ENCODE measurements around the gene MMP23B. TPM values are rescaled to one million over a fixed set of nuclear protein-coding genes. Genes with fewer than 3 reads are reported as not detected.
"Not testable (repeated sequence)": the region's sequence is repeated elsewhere in the genome, so short reads cannot be mapped to it uniquely, and the experiment has no call there.

Gene MMP23B
- total and polyA plus RNA-seq, 11 donors, result 10.4 to 128 (median 59.0) TPM

GRCh38 chr1:1591452-1591851, 40.5 kb upstream of the MMP23B start:
- Histone ChIP-seq H3K27me3 (peaks cover 0 to 24% (median 0%) of the 10 kb centered on the region in 9 donors), H3K4me3 (no peak overlapping the region), H3K9me3 (no peaks in the 10 kb centered on the region), H3K4me1 (no peaks in the 10 kb centered on the region), H3K36me3 (no peaks in the 10 kb centered on the region), H3K27ac (no peak overlapping the region)
- no peak for ATAC-seq
- TF ChIP-seq POLR2A (IDR thresholded peaks at IDR 0.05) (no peak), CTCF (IDR thresholded peaks at IDR 0.05) (no peak)
- no peak for DNase-seq
- WGBS, 4 donors, result 87 to 95% (median 89%) methylated on average over 12 to 13 of the region's 13 CpGs
- intact Hi-C loops (cut with DNase I), result no loop called here

DNA sequence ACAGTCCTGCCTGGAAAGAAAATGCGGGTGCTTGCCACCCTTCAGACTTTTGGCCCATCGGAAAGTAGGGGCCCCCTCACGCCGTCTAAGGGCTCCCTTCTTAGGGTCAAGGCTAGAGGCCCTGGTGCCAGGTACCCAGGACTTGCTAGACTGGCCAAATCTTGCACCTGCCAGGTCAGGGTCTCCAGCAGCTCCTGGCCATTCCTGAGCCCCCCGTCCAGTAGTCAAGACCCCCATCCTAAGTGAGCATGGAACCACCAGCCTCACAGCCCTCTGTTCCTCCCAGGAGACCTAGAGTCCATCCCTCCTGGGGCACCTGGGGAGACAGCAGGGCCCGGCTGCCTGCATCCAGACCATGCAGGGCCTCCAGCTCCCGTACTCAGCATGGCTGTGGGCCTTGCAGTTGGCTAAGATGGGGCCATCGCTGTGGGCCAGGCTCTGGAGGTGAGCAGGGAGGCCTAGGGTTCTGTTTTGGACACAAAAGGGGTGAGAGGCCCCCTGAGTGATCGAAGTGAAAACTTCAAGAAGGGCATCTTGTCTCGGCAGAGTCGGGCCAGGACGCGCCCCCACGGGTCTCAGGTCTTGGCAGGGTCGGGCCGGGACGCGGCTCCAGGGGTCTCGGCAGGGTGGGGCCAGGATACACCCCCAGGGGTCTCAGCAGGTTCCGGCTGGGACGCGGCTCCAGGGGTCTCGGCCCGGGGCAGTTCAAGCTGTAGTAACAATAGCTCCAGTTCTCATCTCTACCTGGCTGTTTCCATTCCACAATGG, 38.0 kb upstream of the MMP23B start:
- 79 to 88% (median 82%) methylated on average over 16 to 24 of the region's 24 CpGs for WGBS, 4 donors
- Histone ChIP-seq H3K9me3 (no peaks in the 10 kb centered on the region), H3K27me3 (peaks cover 0 to 33% (median 6%) of the 10 kb centered on the region in 9 donors), H3K4me1 (peaks cover 0 to 16% (median 5%) of the 10 kb centered on the region in 12 donors), H3K36me3 (no peaks in the 10 kb centered on the region), H3K27ac (no peak overlapping the region), H3K4me3 (no peak overlapping the region)
- intact Hi-C loops (cut with DNase I), result no loop called here
- no peak for DNase-seq
- TF ChIP-seq CTCF (IDR thresholded peaks at IDR 0.05), result no peak
- TF ChIP-seq POLR2A (IDR thresholded peaks at IDR 0.05), result no peak
- no peak for ATAC-seq

DNA sequence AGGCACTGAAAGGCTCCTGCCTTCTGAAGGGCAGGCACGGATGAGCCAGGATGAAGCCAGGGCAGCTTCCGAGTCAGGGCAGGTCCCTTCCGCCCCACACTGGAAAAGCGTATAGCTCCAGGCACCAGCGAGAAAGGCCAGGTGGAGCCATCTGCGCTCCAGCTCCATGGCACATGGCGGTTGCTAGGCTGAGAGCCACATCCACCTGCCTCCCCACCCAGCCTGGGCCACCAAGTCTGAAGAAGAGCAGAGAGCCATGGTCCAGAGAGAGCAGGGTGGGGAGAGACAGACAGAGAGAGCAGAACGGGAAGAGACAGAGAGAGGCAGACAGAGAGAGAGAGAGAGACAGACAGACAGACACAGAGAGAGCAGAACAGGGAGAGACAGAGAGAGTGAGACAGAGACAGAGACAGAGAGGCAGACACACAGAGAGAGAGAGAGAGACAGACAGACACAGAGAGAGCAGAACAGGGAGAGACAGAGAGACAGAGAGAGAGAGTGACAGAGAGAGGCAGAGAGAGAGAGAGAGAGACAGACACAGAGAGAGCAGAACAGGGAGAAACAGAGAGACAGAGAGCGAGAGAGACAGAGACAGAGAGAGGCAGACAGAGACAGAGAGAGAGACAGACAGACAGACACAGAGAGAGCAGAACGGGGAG, 37.2 kb upstream of the MMP23B start:
- no peak for ATAC-seq
- Histone ChIP-seq H3K27ac (no peak overlapping the region), H3K4me1 (peaks cover 0 to 22% (median 6%) of the 10 kb centered on the region in 12 donors), H3K9me3 (no peaks in the 10 kb centered on the region), H3K27me3 (peaks cover 0 to 37% (median 7%) of the 10 kb centered on the region in 9 donors), H3K4me3 (no peak overlapping the region), H3K36me3 (no peaks in the 10 kb centered on the region)
- WGBS, 4 donors, result 61 to 66% (median 62%) methylated on average over 10 of the region's 10 CpGs
- no peak for DNase-seq
- intact Hi-C loops (cut with DNase I), result no loop called here
- TF ChIP-seq POLR2A (IDR thresholded peaks at IDR 0.05), result no peak
- TF ChIP-seq CTCF (IDR thresholded peaks at IDR 0.05), result no peak

DNA sequence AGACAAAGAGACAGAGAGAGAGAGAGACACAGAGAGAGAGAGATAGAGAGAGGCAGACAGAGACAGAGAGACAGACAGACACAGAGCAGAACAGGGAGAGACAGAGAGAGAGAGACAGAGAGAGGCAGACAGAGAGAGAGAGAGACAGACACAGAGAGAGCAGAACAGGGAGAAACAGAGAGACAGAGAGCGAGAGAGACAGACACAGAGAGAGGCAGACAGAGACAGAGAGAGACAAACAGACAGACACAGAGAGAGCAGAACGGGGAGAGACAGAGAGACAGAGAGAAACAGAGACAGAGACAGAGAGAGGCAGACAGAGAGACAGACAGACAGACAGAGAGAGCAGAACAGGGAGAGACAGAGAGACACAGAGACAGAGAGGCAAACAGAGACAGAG, 36.6 kb upstream of the MMP23B start:
- H3K4me1 ChIP-seq, result peaks cover 0 to 25% (median 7%) of the 10 kb centered on the region in 12 donors
- H3K36me3 ChIP-seq; H3K9me3 ChIP-seq; ATAC-seq; H3K27ac ChIP-seq; H3K4me3 ChIP-seq; intact Hi-C loops (cut with DNase I); DNase-seq: not testable (repeated sequence)
- 79 to 89% (median 83%) methylated on average over 2 of the region's 2 CpGs for WGBS, 4 donors
- H3K27me3 ChIP-seq, result peaks cover 3 to 34% (median 9%) of the 10 kb centered on the region in 9 donors

All from heart left ventricle (tissue), 16 donors.